DOHH2 (cell line): ENCODE data around the gene CFAP100.

ENCODE experiments used
- CTCF ChIP-seq: fragments of 200-600 bp; sonication (generic); IDR thresholded peaks from one replicate; pipeline ENCODE4 v1.5.1; 2014; ENCODE audit warnings: antibody characterized with exemption, mild to moderate bottlenecking, low read depth, low read length; ENCODE audit not compliant: poor library complexity, severe bottlenecking
- EZH2phosphoT487 ChIP-seq: fragments of 200-600 bp; sonication (generic); IDR thresholded peaks from 2 replicates; pipeline ENCODE4 v1.6.1; 2017; ENCODE audit warnings: borderline replicate concordance, mild to moderate bottlenecking, antibody characterized with exemption, low read length, moderate library complexity, mixed read lengths

- TF ChIP-seq CTCF (no peak), EZH2phosphoT487 (no peak)
These were observed 42.4 kb downstream of the CFAP100 start for GRCh38 chr3:126436826-126437717.
